MCF 10A (cell line): ENCODE data around the gene IGSF9B. TPM values are rescaled to one million over a fixed set of nuclear protein-coding genes. Genes with fewer than 3 reads are reported as not detected.
A peak's percentile ranks its signal among the peaks of the same experiment; 100 is the strongest.

Experiments used
- BruUV-seq: library from RNA; stranded (reverse); fragments of 400-500 nt; replicated peaks from 2 replicates; lab custom pipeline; 2021; lab: Mats Ljungman, UMichigan
- CTCF ChIA-PET: fragments of 300-600 bp; sonication (Branson Sonifier 250); formaldehyde crosslinking; extraction: SDS; loops from one replicate; lab custom pipeline; 2021; ENCODE audit warnings: antibody characterized with exemption, inconsistent platforms; lab: Yijun Ruan, JAX
- POLR2A ChIA-PET: fragments of 300-600, 350-650 bp; sonication (Branson Sonifier 250); formaldehyde crosslinking; extraction: SDS; loops from one replicate; lab custom pipeline; 2020; ENCODE audit warnings: antibody characterized with exemption, inconsistent platforms; lab: Yijun Ruan, JAX
- DNase-seq: peaks from one replicate; pipeline ENCODE4 v3.0.0-alpha.2; 2018; ENCODE audit not compliant: unreplicated experiment
- H3K27ac Mint-ChIP-seq: one replicate; pipeline ENCODE4 v1.8.0; 2022; ENCODE audit warnings: mild to moderate bottlenecking, low read depth, mixed read lengths; ENCODE audit not compliant: unreplicated experiment
- H3K27me3 Mint-ChIP-seq: one replicate; pipeline ENCODE4 v1.8.0; 2022; ENCODE audit warnings: mixed read lengths; ENCODE audit not compliant: insufficient read depth, unreplicated experiment
- H3K36me3 Mint-ChIP-seq: one replicate; pipeline ENCODE4 v1.8.0; 2022; ENCODE audit warnings: mild to moderate bottlenecking, moderate library complexity, mixed read lengths; ENCODE audit not compliant: insufficient read depth, unreplicated experiment
- H3K4me1 Mint-ChIP-seq: one replicate; pipeline ENCODE4 v1.8.0; 2022; ENCODE audit warnings: mixed read lengths; ENCODE audit not compliant: insufficient read depth, unreplicated experiment
- H3K4me3 Mint-ChIP-seq: one replicate; pipeline ENCODE4 v1.8.0; 2022; ENCODE audit warnings: mild to moderate bottlenecking, moderate library complexity, mixed read lengths; ENCODE audit not compliant: unreplicated experiment
- H3K9me3 Mint-ChIP-seq: one replicate; pipeline ENCODE4 v1.8.0; 2022; ENCODE audit warnings: mixed read lengths; ENCODE audit not compliant: unreplicated experiment
- intact Hi-C: fragments of 100-400 bp; cut with micrococcal nuclease; formaldehyde crosslinking; loops from 2 replicates; pipeline ENCODE4 v1.14.1; 2022
- total RNA-seq: library from RNA; stranded (reverse); gene quantifications from 2 replicates; pipeline ENCODE4 v1.2.3, GENCODE V29; 2022
- TF ChIP-seq, protein P1 (sequence below): fragments of 200-600 bp; IDR thresholded peaks from one replicate; pipeline ENCODE4 v1.8.0; 2022; ENCODE audit warnings: antibody characterized with exemption, mild to moderate bottlenecking; ENCODE audit not compliant: unreplicated experiment

IGSF9B gene
- total RNA-seq, 1 experiment from 2014 or later = 13.9 TPM

DNA sequence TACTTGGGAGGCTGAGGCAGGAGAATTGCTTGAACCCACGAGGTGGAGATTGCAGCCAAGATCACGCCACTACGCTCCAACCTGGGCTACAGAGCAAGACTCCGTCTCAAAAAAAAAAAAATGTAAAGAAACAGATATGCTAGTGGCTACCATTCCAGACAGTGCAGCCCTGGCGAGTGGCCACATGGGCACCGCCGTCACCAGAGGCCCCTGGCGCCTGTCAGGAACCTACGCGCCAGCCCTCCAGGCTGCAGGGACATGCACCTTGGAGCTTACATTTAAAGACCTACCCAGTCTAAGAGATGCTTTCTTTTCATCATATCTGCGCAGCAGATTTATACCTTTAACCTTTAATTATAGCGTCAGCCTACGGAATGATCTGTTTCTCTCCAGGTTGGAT, 37.2 kb upstream of the IGSF9B start:
- H3K4me1 Mint-ChIP-seq = peaks cover 16% of the 10 kb centered on the region
- no peaks in the 10 kb centered on the region for H3K36me3 Mint-ChIP-seq
- H3K9me3 Mint-ChIP-seq = no peaks in the 10 kb centered on the region
- no peaks in the 10 kb centered on the region for H3K27me3 Mint-ChIP-seq
- POLR2A ChIA-PET = no interaction called here
- no peak for DNase-seq
- H3K4me3 Mint-ChIP-seq = no peak overlapping the region
- BruUV-seq = no TSS peak
- no peak overlapping the region for H3K27ac Mint-ChIP-seq
- intact Hi-C loops = no loop called here
- TF ChIP-seq, protein P1, sequence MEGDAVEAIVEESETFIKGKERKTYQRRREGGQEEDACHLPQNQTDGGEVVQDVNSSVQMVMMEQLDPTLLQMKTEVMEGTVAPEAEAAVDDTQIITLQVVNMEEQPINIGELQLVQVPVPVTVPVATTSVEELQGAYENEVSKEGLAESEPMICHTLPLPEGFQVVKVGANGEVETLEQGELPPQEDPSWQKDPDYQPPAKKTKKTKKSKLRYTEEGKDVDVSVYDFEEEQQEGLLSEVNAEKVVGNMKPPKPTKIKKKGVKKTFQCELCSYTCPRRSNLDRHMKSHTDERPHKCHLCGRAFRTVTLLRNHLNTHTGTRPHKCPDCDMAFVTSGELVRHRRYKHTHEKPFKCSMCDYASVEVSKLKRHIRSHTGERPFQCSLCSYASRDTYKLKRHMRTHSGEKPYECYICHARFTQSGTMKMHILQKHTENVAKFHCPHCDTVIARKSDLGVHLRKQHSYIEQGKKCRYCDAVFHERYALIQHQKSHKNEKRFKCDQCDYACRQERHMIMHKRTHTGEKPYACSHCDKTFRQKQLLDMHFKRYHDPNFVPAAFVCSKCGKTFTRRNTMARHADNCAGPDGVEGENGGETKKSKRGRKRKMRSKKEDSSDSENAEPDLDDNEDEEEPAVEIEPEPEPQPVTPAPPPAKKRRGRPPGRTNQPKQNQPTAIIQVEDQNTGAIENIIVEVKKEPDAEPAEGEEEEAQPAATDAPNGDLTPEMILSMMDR = no peak
- CTCF ChIA-PET = interaction anchor here (0.5 to 1.0 kb wide), 3 partner anchors 30 to 45 kb away, joined by 3 to 6 read pairs (median 4); no protein-coding TSS in a partner anchor

- intact Hi-C loops = no loop called here
- H3K27ac Mint-ChIP-seq = no peak overlapping the region
- H3K9me3 Mint-ChIP-seq = no peaks in the 10 kb centered on the region
- ChIA-PET POLR2A (interaction anchor here (1.1 kb wide), 1 partner anchor 11 kb away, joined by 3 read pairs; no protein-coding TSS in a partner anchor), CTCF (no interaction called here)
- no TSS peak for BruUV-seq
- no peaks in the 10 kb centered on the region for H3K36me3 Mint-ChIP-seq
- TF ChIP-seq, protein P1 = no peak
- peaks cover 16% of the 10 kb centered on the region for H3K4me1 Mint-ChIP-seq
- H3K27me3 Mint-ChIP-seq = no peaks in the 10 kb centered on the region
- no peak for DNase-seq
- H3K4me3 Mint-ChIP-seq = no peak overlapping the region
Measured at GRCh38 chr11:133993107-133993506, 36.3 kb upstream of the IGSF9B start.

DNA sequence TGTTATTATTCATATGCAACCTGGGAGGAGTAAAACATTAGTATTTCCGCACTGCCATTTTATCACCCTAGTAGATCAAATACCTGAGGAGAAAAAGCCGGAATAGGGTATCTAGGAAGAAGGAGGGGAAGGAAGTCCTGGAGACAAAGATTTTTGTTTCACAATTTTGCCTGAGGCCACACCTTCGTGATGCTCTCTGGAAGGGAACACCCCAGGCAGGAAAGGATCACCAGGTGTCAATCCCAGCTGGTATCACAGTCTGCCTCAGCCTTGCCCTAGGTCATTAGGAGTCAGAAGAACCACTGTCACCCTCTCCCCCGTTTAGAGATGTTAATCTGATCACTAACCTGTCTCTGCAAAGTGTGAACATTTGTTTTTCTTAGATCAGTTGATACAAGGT, 35.4 kb upstream of the IGSF9B start:
- H3K9me3 Mint-ChIP-seq = no peaks in the 10 kb centered on the region
- no peaks in the 10 kb centered on the region for H3K27me3 Mint-ChIP-seq
- no TSS peak for BruUV-seq
- TF ChIP-seq, protein P1 = no peak
- H3K27ac Mint-ChIP-seq = no peak overlapping the region
- ChIA-PET CTCF (no interaction called here), POLR2A (interaction anchor here (0.6 to 1.0 kb wide), 4 partner anchors 13 to 386 kb away, joined by 3 to 4 read pairs (median 4); no protein-coding TSS in a partner anchor)
- no peaks in the 10 kb centered on the region for H3K36me3 Mint-ChIP-seq
- H3K4me1 Mint-ChIP-seq = peaks cover 16% of the 10 kb centered on the region
- intact Hi-C loops = no loop called here
- DNase-seq = peak; percentile 14
- H3K4me3 Mint-ChIP-seq = no peak overlapping the region

GRCh38 chr11:133991101-133991500, 34.3 kb upstream of the IGSF9B start:
- H3K9me3 Mint-ChIP-seq = no peaks in the 10 kb centered on the region
- peaks cover 16% of the 10 kb centered on the region for H3K4me1 Mint-ChIP-seq
- no peak for DNase-seq
- ChIA-PET CTCF (interaction anchor here (0.6 to 0.7 kb wide), 2 partner anchors 48 to 156 kb away, joined by 3 to 4 read pairs; no protein-coding TSS in a partner anchor), POLR2A (interaction anchor here (0.7 kb wide), 1 partner anchor 37 kb away, joined by 3 read pairs; no protein-coding TSS in a partner anchor)
- H3K27me3 Mint-ChIP-seq = no peaks in the 10 kb centered on the region
- intact Hi-C loops = no loop called here
- no peak overlapping the region for H3K27ac Mint-ChIP-seq
- no peaks in the 10 kb centered on the region for H3K36me3 Mint-ChIP-seq
- no TSS peak for BruUV-seq
- no peak overlapping the region for H3K4me3 Mint-ChIP-seq
- TF ChIP-seq, protein P1 = no peak
